HepG2 (cell line): ENCODE results near the gene IFNA8.

ENCODE experiments used
- DDIT3 ChIP-seq: sonication (generic); formaldehyde crosslinking; IDR thresholded peaks from 2 replicates; pipeline ENCODE4 v1.4.0; 2020; ENCODE audit warnings: mild to moderate bottlenecking, missing genetic modification reagents
- FOXA1 ChIP-seq, 2 experiments: fragments of 450-650 bp in 1 of 2; sonication (generic) in 1 of 2; formaldehyde crosslinking in 1 of 2; IDR thresholded peaks; 2 replicates each; pipeline versions ENCODE4 v1.4.0 to v1.6.1; 2016 to 2020; ENCODE audit warnings: missing genetic modification reagents in 1 of 2
- KLF16 ChIP-seq, 2 experiments: sonication (generic) in 1 of 2; formaldehyde crosslinking in 1 of 2; IDR thresholded peaks; 2 replicates each; pipeline versions ENCODE4 v1.6.1 to v1.8.0; 2016 to 2023; ENCODE audit warnings: missing genetic modification reagents in 2 of 2, missing compliant biosample characterization in 1 of 2
- NBN ChIP-seq: fragments of 450-650 bp; conservative IDR thresholded peaks from 2 replicates; pipeline ENCODE4 v1.6.1; 2017
- POLR2A ChIP-seq, 2 experiments: IDR thresholded peaks; 2 replicates each; pipeline ENCODE4 v1.6.1; 2011; ENCODE audit warnings: low read depth in 2 of 2, low read length in 2 of 2, mild to moderate bottlenecking in 1 of 2, moderate library complexity in 1 of 2; ENCODE audit not compliant: insufficient read depth in 1 of 2
- YY1 ChIP-seq: IDR thresholded peaks from 2 replicates; pipeline ENCODE4 v1.6.1; 2011; ENCODE audit warnings: low read length, low read depth, moderate library complexity, mild to moderate bottlenecking; ENCODE audit not compliant: insufficient read depth, insufficient replicate concordance
- ZNF879 ChIP-seq: sonication (generic); formaldehyde crosslinking; IDR thresholded peaks from 2 replicates; pipeline ENCODE4 v1.8.1; 2023; ENCODE audit warnings: missing genetic modification reagents
- TF ChIP-seq, protein P1 (sequence below): sonication (generic); formaldehyde crosslinking; IDR thresholded peaks from 2 replicates; pipeline ENCODE4 v1.4.0; 2020; ENCODE audit warnings: low read depth, missing genetic modification reagents
- TF ChIP-seq, protein P2 (sequence below): sonication (generic); formaldehyde crosslinking; IDR thresholded peaks from 2 replicates; pipeline ENCODE4 v1.5.0; 2020; ENCODE audit warnings: mild to moderate bottlenecking, missing genetic modification reagents, moderate library complexity
- TF ChIP-seq, protein P3 (sequence below): sonication (generic); formaldehyde crosslinking; IDR thresholded peaks from 2 replicates; pipeline ENCODE4 v1.4.0; 2020; ENCODE audit warnings: missing genetic modification reagents, mild to moderate bottlenecking, borderline replicate concordance

GRCh38 chr9:21454149-21454548 is 45.2 kb downstream of the IFNA8 start:
- no peak for TF ChIP-seq NBN
- TF ChIP-seq YY1 = no peak
- TF ChIP-seq, protein P1, sequence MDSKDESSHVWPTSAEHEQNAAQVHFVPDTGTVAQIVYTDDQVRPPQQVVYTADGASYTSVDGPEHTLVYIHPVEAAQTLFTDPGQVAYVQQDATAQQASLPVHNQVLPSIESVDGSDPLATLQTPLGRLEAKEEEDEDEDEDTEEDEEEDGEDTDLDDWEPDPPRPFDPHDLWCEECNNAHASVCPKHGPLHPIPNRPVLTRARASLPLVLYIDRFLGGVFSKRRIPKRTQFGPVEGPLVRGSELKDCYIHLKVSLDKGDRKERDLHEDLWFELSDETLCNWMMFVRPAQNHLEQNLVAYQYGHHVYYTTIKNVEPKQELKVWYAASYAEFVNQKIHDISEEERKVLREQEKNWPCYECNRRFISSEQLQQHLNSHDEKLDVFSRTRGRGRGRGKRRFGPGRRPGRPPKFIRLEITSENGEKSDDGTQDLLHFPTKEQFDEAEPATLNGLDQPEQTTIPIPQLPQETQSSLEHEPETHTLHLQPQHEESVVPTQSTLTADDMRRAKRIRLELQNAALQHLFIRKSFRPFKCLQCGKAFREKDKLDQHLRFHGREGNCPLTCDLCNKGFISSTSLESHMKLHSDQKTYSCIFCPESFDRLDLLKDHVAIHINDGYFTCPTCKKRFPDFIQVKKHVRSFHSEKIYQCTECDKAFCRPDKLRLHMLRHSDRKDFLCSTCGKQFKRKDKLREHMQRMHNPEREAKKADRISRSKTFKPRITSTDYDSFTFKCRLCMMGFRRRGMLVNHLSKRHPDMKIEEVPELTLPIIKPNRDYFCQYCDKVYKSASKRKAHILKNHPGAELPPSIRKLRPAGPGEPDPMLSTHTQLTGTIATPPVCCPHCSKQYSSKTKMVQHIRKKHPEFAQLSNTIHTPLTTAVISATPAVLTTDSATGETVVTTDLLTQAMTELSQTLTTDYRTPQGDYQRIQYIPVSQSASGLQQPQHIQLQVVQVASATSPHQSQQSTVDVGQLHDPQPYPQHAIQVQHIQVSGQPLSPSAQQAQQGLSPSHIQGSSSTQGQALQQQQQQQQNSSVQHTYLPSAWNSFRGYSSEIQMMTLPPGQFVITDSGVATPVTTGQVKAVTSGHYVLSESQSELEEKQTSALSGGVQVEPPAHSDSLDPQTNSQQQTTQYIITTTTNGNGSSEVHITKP = no peak
- no peak for TF ChIP-seq ZNF879 (CRISPR knock-in tag)
- TF ChIP-seq, protein P2, sequence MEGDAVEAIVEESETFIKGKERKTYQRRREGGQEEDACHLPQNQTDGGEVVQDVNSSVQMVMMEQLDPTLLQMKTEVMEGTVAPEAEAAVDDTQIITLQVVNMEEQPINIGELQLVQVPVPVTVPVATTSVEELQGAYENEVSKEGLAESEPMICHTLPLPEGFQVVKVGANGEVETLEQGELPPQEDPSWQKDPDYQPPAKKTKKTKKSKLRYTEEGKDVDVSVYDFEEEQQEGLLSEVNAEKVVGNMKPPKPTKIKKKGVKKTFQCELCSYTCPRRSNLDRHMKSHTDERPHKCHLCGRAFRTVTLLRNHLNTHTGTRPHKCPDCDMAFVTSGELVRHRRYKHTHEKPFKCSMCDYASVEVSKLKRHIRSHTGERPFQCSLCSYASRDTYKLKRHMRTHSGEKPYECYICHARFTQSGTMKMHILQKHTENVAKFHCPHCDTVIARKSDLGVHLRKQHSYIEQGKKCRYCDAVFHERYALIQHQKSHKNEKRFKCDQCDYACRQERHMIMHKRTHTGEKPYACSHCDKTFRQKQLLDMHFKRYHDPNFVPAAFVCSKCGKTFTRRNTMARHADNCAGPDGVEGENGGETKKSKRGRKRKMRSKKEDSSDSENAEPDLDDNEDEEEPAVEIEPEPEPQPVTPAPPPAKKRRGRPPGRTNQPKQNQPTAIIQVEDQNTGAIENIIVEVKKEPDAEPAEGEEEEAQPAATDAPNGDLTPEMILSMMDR (CRISPR knock-in tag) = no peak
- TF ChIP-seq DDIT3 = no peak
- no peak for TF ChIP-seq POLR2A (IDR thresholded peaks at IDR 0.05; ENCODE audit: insufficient read depth in 1 of 2, low read depth in 2 of 2, low read length in 2 of 2)
- TF ChIP-seq KLF16 (CRISPR knock-in tag; IDR thresholded peaks at IDR 0.05) = no peak
- TF ChIP-seq, protein P3, sequence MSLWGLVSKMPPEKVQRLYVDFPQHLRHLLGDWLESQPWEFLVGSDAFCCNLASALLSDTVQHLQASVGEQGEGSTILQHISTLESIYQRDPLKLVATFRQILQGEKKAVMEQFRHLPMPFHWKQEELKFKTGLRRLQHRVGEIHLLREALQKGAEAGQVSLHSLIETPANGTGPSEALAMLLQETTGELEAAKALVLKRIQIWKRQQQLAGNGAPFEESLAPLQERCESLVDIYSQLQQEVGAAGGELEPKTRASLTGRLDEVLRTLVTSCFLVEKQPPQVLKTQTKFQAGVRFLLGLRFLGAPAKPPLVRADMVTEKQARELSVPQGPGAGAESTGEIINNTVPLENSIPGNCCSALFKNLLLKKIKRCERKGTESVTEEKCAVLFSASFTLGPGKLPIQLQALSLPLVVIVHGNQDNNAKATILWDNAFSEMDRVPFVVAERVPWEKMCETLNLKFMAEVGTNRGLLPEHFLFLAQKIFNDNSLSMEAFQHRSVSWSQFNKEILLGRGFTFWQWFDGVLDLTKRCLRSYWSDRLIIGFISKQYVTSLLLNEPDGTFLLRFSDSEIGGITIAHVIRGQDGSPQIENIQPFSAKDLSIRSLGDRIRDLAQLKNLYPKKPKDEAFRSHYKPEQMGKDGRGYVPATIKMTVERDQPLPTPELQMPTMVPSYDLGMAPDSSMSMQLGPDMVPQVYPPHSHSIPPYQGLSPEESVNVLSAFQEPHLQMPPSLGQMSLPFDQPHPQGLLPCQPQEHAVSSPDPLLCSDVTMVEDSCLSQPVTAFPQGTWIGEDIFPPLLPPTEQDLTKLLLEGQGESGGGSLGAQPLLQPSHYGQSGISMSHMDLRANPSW (CRISPR knock-in tag) = no peak
- TF ChIP-seq FOXA1 (IDR thresholded peaks at IDR 0.05) = no peak
- TF ChIP-seq FOXA1 (CRISPR knock-in tag; IDR thresholded peaks at IDR 0.05) = no peak
